GM12878 (cell line): ENCODE results near the gene CDCA7. TPM values are rescaled to one million over a fixed set of nuclear protein-coding genes. Genes with fewer than 3 reads are reported as not detected.

Experiments
- ESRRA ChIP-seq: IDR thresholded peaks from 2 replicates; pipeline ENCODE4 v1.6.1; 2012; ENCODE audit warnings: mild to moderate bottlenecking, low read length, improper control_type of control experiment
- HSF1 ChIP-seq: fragments of 150-350 bp; IDR thresholded peaks from 2 replicates; pipeline ENCODE4 v1.6.1; 2014; ENCODE audit warnings: mild to moderate bottlenecking, low read depth, low read length
- JUND ChIP-seq: IDR thresholded peaks from 2 replicates; pipeline ENCODE4 v1.6.1; 2012; ENCODE audit warnings: low read depth, mild to moderate bottlenecking, low read length, improper control_type of control experiment, moderate library complexity
- KAT2A ChIP-seq: conservative IDR thresholded peaks from 2 replicates; pipeline ENCODE4 v1.6.1; 2011; ENCODE audit warnings: low read depth, low read length; ENCODE audit not compliant: control insufficient read depth
- NFXL1 ChIP-seq: fragments of 450-650 bp; IDR thresholded peaks from 2 replicates; pipeline ENCODE4 v1.6.1; 2017; ENCODE audit warnings: antibody characterized with exemption, mild to moderate bottlenecking, borderline replicate concordance
- RUNX3 ChIP-seq: IDR thresholded peaks from 2 replicates; pipeline ENCODE4 v1.6.1; 2012; ENCODE audit warnings: low read length, inconsistent platforms
- polyA plus RNA-seq, 11 experiments: library from polyadenylated mRNA; depleted of rRNA in 4 of 11; unstranded in 6 of 11; stranded (reverse) in 5 of 11; fragments of >200 nt; fragmentation: Nextera tagmentation in 4 of 11; fragmentation: Illumina TruSeq in 1 of 11; extraction: Ambion mirVana in 4 of 11; extraction: Trizol in 1 of 11; gene quantifications; 1 replicate in 1 of 11; 2 replicates in 10 of 11; pipeline versions ENCODE4 v1.2.1 to v1.2.3, GENCODE V29; 2011 to 2016; ENCODE audit warnings: inconsistent platforms in 2 of 11, missing spikeins in 2 of 11, low read depth in 1 of 11
- total RNA-seq, 4 experiments: library from RNA; depleted of rRNA in 3 of 4; stranded (reverse); fragments of >200 nt in 3 of 4; fragmentation: Illumina TruSeq in 1 of 4; extraction: Trizol in 1 of 4; gene quantifications; 2 replicates each; pipeline versions ENCODE4 v1.2.1 to v1.2.3, GENCODE V29; 2013 to 2021

The CDCA7 gene
- total and polyA plus RNA-seq, 10 of the 15 experiments (the other 5 are each of a cell fraction or from before 2014, with no cell fraction given), result 23.5 to 71.3 (median 40.8) TPM

GRCh38 chr2:173417802-173418201, 63.1 kb downstream of the CDCA7 start (continued):
- no peak for TF ChIP-seq RUNX3
- no peak for TF ChIP-seq JUND
- TF ChIP-seq KAT2A, result no peak
- TF ChIP-seq NFXL1, result no peak
- TF ChIP-seq HSF1, result no peak
- TF ChIP-seq ESRRA, result no peak
